Measurements from ENCODE around the gene JPT2.

GRCh38 chr16:1657841-1658240 lies 20.2 kb upstream of the JPT2 start:
- no peak for TF ChIP-seq CTCF (IDR thresholded peaks at IDR 0.05)
- TF ChIP-seq POLR2A (IDR thresholded peaks at IDR 0.05), result no peak
